Activated naive CD4-positive, alpha-beta T cell treated with anti-CD3 and anti-CD28 coated beads, Interleukin-2, amount 50 U/mL, for 72 hours (primary cell): ENCODE results near the gene KRTAP10-1. TPM values are rescaled to one million over a fixed set of nuclear protein-coding genes. Genes with fewer than 3 reads are reported as not detected.
A peak's percentile ranks its signal among the peaks of the same experiment; 100 is the strongest.
"Not testable (repeated sequence)": the region's sequence is repeated elsewhere in the genome, so short reads cannot be mapped to it uniquely, and the experiment has no call there.

Experiments used
- ATAC-seq, 2 donors: fragments of 150-1000 bp; cut with Tn5 transposase; 2 replicates each; pipeline ENCODE4 v1.10.0; 2021; ENCODE audit warnings: mild to moderate bottlenecking in 2 of 2, moderate library complexity in 2 of 2
- DNase-seq, 2 donors: peaks; one replicate each; pipeline ENCODE4 v3.0.0; 2021 to 2022; ENCODE audit warnings: low spot score in 2 of 2
- H3K27ac Mint-ChIP-seq, 2 donors: one replicate each; pipeline ENCODE4 v1.8.0; 2022; ENCODE audit warnings: mild to moderate bottlenecking in 2 of 2, mixed read lengths in 2 of 2
- H3K36me3 Mint-ChIP-seq, 2 donors: one replicate each; pipeline ENCODE4 v1.8.0; 2022; ENCODE audit warnings: mixed read lengths in 2 of 2
- H3K9me3 Mint-ChIP-seq, 2 donors: one replicate each; pipeline ENCODE4 v1.8.0; 2022; ENCODE audit warnings: mixed read lengths in 2 of 2
- total RNA-seq, 2 donors: library from RNA; stranded (reverse); gene quantifications; one replicate each; pipeline ENCODE4 v1.2.3, GENCODE V29; 2022

Gene KRTAP10-1
- total RNA-seq, 2 donors from 2014 or later, result not detected

- DNase-seq, result peak in 1 of 2 donors; percentile 35
- H3K27ac Mint-ChIP-seq, result peak within 1 kb of the TSS in 1 of 2 donors; percentile 72
- H3K36me3 Mint-ChIP-seq, result peaks cover 0 to 20% of the 10 kb centered on the region in 2 donors
- ATAC-seq, H3K9me3 Mint-ChIP-seq: not testable (repeated sequence)
Measured at GRCh38 chr21:44573630-44574456, 33.8 kb upstream of the KRTAP10-1 start, which contains the start of gene KRTAP10-4. TSS of gene KRTAP10-4 (plus strand) at chr21:44573729. CDS start at chr21:44573759, 30 bp downstream.

GRCh38 chr21:44572959-44573583 is 33.1 kb upstream of the KRTAP10-1 start:
- DNase-seq (peak in 1 of 2 donors; percentile 31), ATAC-seq (no peak)
- Mint-ChIP-seq H3K36me3 (peaks cover 0 to 18% of the 10 kb centered on the region in 2 donors), H3K27ac (no peak overlapping the region), H3K9me3 (peaks cover 3 to 8% of the 10 kb centered on the region in 2 donors)

GRCh38 chr21:44571844-44572782 is 32.1 kb upstream of the KRTAP10-1 start:
- peaks cover 0 to 11% of the 10 kb centered on the region in 2 donors for H3K36me3 Mint-ChIP-seq
- peaks cover under 1 to 6% of the 10 kb centered on the region in 2 donors for H3K9me3 Mint-ChIP-seq

GRCh38 chr21:44571296-44571695 is 31.3 kb upstream of the KRTAP10-1 start:
- no peak for DNase-seq
- no peak for ATAC-seq
- Mint-ChIP-seq H3K27ac (no peak overlapping the region), H3K9me3 (peaks cover 0 to 5% of the 10 kb centered on the region in 2 donors), H3K36me3 (peaks cover 0 to 5% of the 10 kb centered on the region in 2 donors)

More at GRCh38 chr21:44571844-44572782, 32.1 kb upstream of the KRTAP10-1 start:
- DNase-seq (peak in 1 of 2 donors; percentile 28), ATAC-seq (no peak)
- H3K27ac Mint-ChIP-seq, result no peak overlapping the region

GRCh38 chr21:44569861-44570517 is 30.0 kb upstream of the KRTAP10-1 start:
- no peaks in the 10 kb centered on the region for H3K36me3 Mint-ChIP-seq
- DNase-seq (peak in 1 of 2 donors; percentile 23), ATAC-seq (no peak)
- H3K27ac Mint-ChIP-seq, result no peak overlapping the region
- H3K9me3 Mint-ChIP-seq, result peaks cover 0 to 5% of the 10 kb centered on the region in 2 donors

- ATAC-seq, result no peak
- no peak overlapping the region for H3K27ac Mint-ChIP-seq
- DNase-seq, result peak in 1 of 2 donors; percentile 49
Measured at GRCh38 chr21:44568667-44569556, 28.9 kb upstream of the KRTAP10-1 start.

GRCh38 chr21:44568261-44568660 is 28.3 kb upstream of the KRTAP10-1 start:
- no peak overlapping the region for H3K27ac Mint-ChIP-seq
- no peaks in the 10 kb centered on the region for H3K36me3 Mint-ChIP-seq
- ATAC-seq, result no peak
- no peak for DNase-seq
- H3K9me3 Mint-ChIP-seq, result peaks cover 0 to 5% of the 10 kb centered on the region in 2 donors

More at GRCh38 chr21:44568667-44569556, 28.9 kb upstream of the KRTAP10-1 start:
- no peaks in the 10 kb centered on the region for H3K36me3 Mint-ChIP-seq
- H3K9me3 Mint-ChIP-seq, result peaks cover 0 to 5% of the 10 kb centered on the region in 2 donors

GRCh38 chr21:44567481-44568171 is 27.6 kb upstream of the KRTAP10-1 start:
- no peak overlapping the region for H3K27ac Mint-ChIP-seq
- ATAC-seq (no peak), DNase-seq (no peak)
- H3K36me3 Mint-ChIP-seq, result no peaks in the 10 kb centered on the region
- peaks cover 0 to 5% of the 10 kb centered on the region in 2 donors for H3K9me3 Mint-ChIP-seq

- no peak for DNase-seq
- Mint-ChIP-seq H3K27ac (no peak overlapping the region), H3K36me3 (peaks cover 0 to 9% of the 10 kb centered on the region in 2 donors), H3K9me3 (peaks cover 0 to 2% of the 10 kb centered on the region in 2 donors)
- ATAC-seq, result no peak
Measured at GRCh38 chr21:44566403-44566802, 26.4 kb upstream of the KRTAP10-1 start.

GRCh38 chr21:44564886-44565598 is 25.0 kb upstream of the KRTAP10-1 start:
- ATAC-seq (no peak), DNase-seq (no peak)
- Mint-ChIP-seq H3K36me3 (peaks cover 9 to 18% of the 10 kb centered on the region in 2 donors), H3K9me3 (peaks cover 6% of the 10 kb centered on the region in 2 donors), H3K27ac (peak overlapping the region in 1 of 2 donors; percentile 81)

GRCh38 chr21:44564099-44564498 is 24.1 kb upstream of the KRTAP10-1 start:
- H3K9me3 Mint-ChIP-seq, result peaks cover 6% of the 10 kb centered on the region in 2 donors
- ATAC-seq (no peak), DNase-seq (no peak)
- H3K36me3 Mint-ChIP-seq, result peaks cover 10 to 22% of the 10 kb centered on the region in 2 donors
- H3K27ac Mint-ChIP-seq, result no peak overlapping the region

- ATAC-seq (no peak), DNase-seq (no peak)
- Mint-ChIP-seq H3K9me3 (peaks cover 6 to 12% of the 10 kb centered on the region in 2 donors), H3K36me3 (peaks cover 10 to 26% of the 10 kb centered on the region in 2 donors), H3K27ac (peak within 1 kb of the TSS in 1 of 2 donors; percentile 3)
Measured at GRCh38 chr21:44558695-44559094, 18.7 kb upstream of the KRTAP10-1 start, which contains the start of gene KRTAP10-3. TSS of gene KRTAP10-3 (minus strand) at chr21:44558795. CDS start at chr21:44558715, 80 bp downstream.

GRCh38 chr21:44558329-44558675 is 18.3 kb upstream of the KRTAP10-1 start:
- DNase-seq, H3K27ac Mint-ChIP-seq, ATAC-seq: not testable (repeated sequence)
- Mint-ChIP-seq H3K36me3 (peaks cover 10 to 28% of the 10 kb centered on the region in 2 donors), H3K9me3 (peaks cover 6 to 15% of the 10 kb centered on the region in 2 donors)
